Right lobe of liver (tissue), 6 donors: Measurements from ENCODE around the gene C10orf67. TPM values are rescaled to one million over a fixed set of nuclear protein-coding genes. Genes with fewer than 3 reads are reported as not detected.
A peak's percentile ranks its signal among the peaks of the same experiment; 100 is the strongest.

Source experiments
- ATAC-seq, 4 donors: fragments of 200-7000 bp; cut with Tn5 transposase; one replicate each; pipeline ENCODE4 v1.9.1; 2020; ENCODE audit warnings: mild to moderate bottlenecking in 4 of 4, moderate library complexity in 4 of 4
- DNase-seq, 3 donors: peaks; one replicate each; pipeline ENCODE4 v3.0.0-alpha.2; 2020
- H3K27ac ChIP-seq, 3 donors: fragments of 200-600 bp; one replicate each; pipeline ENCODE4 v1.8.0; 2022
- H3K27me3 ChIP-seq, 2 donors: fragments of 200-600 bp; one replicate each; pipeline ENCODE4 v1.8.0; 2022
- H3K36me3 ChIP-seq, 4 donors: fragments of 200-600 bp; sonication (generic) in 1 of 4; one replicate each; pipeline versions ENCODE4 v1.5.1 to v1.8.0; 2017 to 2022; ENCODE audit warnings: control low read depth in 1 of 4
- H3K4me1 ChIP-seq, 4 donors: fragments of 200-600 bp; sonication (generic) in 1 of 4; one replicate each; pipeline versions ENCODE4 v1.5.1 to v1.8.0; 2017 to 2022; ENCODE audit warnings: control low read depth in 1 of 4
- H3K4me3 ChIP-seq, 3 donors: fragments of 200-600 bp; one replicate each; pipeline ENCODE4 v1.8.0; 2022
- H3K9me3 ChIP-seq, 4 donors: fragments of 200-600 bp; sonication (generic) in 1 of 4; one replicate each; pipeline versions ENCODE4 v1.5.1 to v1.8.0; 2017 to 2022; ENCODE audit warnings: control low read depth in 1 of 4
- CTCF ChIP-seq, 4 donors: fragments of 200-600 bp in 3 of 4; fragments of 450-650 bp in 1 of 4; IDR thresholded peaks; one replicate each; pipeline versions ENCODE4 v1.5.1 to v1.8.0; 2016 to 2022; ENCODE audit warnings: antibody characterized with exemption in 4 of 4, mild to moderate bottlenecking in 2 of 4
- POLR2A ChIP-seq: fragments of 450-650 bp; IDR thresholded peaks from one replicate; pipeline ENCODE4 v1.6.1; 2017; ENCODE audit warnings: antibody characterized with exemption, mild to moderate bottlenecking
- WGBS: methylation state at CpG from one replicate; pipeline ENCODE4 v1.1.6; 2018; ENCODE audit warnings: low coverage, low lambda C conversion rate; ENCODE audit not compliant: insufficient coverage; ENCODE audit errors: missing lambda C conversion rate; 5-methylcytosine and 5-hydroxymethylcytosine counted together
- intact Hi-C, 2 donors: fragments of 100-400 bp; cut with DNase I; formaldehyde crosslinking; loops; one replicate each; pipeline versions ENCODE4 v1.11.2 to v1.14.1; 2022
- total RNA-seq, 6 experiments: library from RNA; depleted of rRNA in 2 of 6; stranded (reverse); fragments of >200 nt in 2 of 6; fragmentation: NEBNext Ultra II Directional in 3 of 6; extraction: Animal tissue kit (Norgen Biotek cat#: 25700) in 3 of 6; gene quantifications; one replicate each; pipeline versions ENCODE4 v1.1.0 to v1.2.4, GENCODE V29; 2016 to 2023
- donor health status: DM: no; HTN: yes; CAD: no.
- donor health status: DM: no; HTN: no; CAD: no.
- donor health status: DM: no; HTN: no; CAD: no.
- donor health status: DM: no; HTN: yes; CAD: no.
- donor health status: DM: no; HTN: yes; CAD: no.

The C10orf67 gene
- total RNA-seq, 6 experiments from 2014 or later: not detected

- H3K27ac ChIP-seq: no peak overlapping the region
- H3K36me3 ChIP-seq: no peaks in the 10 kb centered on the region
- TF ChIP-seq CTCF (IDR thresholded peaks at IDR 0.05) (no peak), POLR2A (no peak)
- intact Hi-C loops: no loop called here
- H3K4me1 ChIP-seq: peaks cover 0 to 5% (median 0%) of the 10 kb centered on the region in 4 donors
- H3K9me3 ChIP-seq: no peaks in the 10 kb centered on the region
- H3K4me3 ChIP-seq: peak overlapping the region; percentile 16 to 55 (median 52)
- 17% methylated on average over 28 of the region's 48 CpGs for WGBS
- peak; percentile 59 to 82 (median 71) for DNase-seq
- no peaks in the 10 kb centered on the region for H3K27me3 ChIP-seq
- ATAC-seq: peak; percentile 61 to 79 (median 74)
Measured at GRCh38 chr10:23343591-23344240, 881 bp downstream of the C10orf67 start.

DNA sequence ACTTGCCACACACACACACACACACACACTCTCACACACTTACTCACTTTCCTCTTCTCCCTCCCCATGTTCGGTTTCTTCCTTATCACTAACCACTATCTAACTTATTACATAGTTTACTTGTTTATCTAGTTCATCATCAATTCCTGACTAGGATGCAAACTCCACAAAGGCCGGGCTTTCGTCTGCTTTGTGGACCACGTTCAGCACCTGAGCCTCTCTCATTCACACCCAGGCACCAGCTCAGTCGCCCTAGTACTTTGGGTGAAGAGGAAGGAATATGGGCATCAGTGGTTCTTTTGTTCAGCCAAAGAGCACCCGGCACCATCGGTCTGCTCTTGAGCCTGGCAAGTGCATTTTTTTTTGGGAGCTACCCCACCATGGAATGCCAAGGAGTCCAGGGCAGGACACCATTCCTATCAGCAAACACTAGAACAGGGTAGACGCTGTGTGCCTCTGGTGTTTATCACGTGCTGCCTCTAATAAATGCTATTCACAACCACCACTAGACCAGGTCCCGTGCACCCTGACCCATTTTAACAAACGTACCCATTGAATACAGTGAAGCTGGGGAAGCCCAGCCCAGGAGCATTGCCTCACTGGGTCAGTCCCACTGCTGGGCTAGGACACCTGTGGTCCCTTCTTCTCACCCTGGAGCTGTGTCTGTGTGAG lies 2.2 kb downstream of the C10orf67 start:
- no peaks in the 10 kb centered on the region for H3K9me3 ChIP-seq
- intact Hi-C loops: no loop called here
- H3K36me3 ChIP-seq: no peaks in the 10 kb centered on the region
- no peaks in the 10 kb centered on the region for H3K27me3 ChIP-seq
- H3K27ac ChIP-seq: no peak overlapping the region
- ATAC-seq (no peak), DNase-seq (no peak)
- no peak overlapping the region for H3K4me3 ChIP-seq
- TF ChIP-seq POLR2A: no peak
- TF ChIP-seq CTCF (IDR thresholded peaks at IDR 0.05): no peak
- H3K4me1 ChIP-seq: peaks cover 0 to 5% (median 0%) of the 10 kb centered on the region in 4 donors
- 84% methylated on average over 8 of the region's 11 CpGs for WGBS

DNA sequence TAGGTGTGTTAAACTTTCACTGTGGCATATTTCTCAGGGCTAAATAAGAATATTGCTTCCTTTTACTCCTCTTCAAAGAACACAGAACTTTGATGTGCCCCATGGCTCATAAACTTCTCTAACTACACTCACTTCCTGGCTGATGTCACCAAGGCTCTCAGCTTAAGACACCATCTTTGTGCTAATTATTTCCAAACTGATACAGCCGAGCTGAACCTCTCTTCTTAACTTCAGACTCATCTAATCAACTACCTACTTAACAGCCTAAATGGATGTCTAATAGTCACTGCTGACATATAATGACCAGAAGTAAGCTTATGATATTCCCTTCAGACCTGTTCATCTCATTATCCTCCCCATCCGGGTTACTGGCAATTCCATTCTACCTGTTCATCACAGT lies 3.6 kb downstream of the C10orf67 start:
- no peak for DNase-seq
- intact Hi-C loops: no loop called here
- H3K27ac ChIP-seq: no peak overlapping the region
- no peaks in the 10 kb centered on the region for H3K36me3 ChIP-seq
- no peak for ATAC-seq
- H3K27me3 ChIP-seq: no peaks in the 10 kb centered on the region
- no peak for TF ChIP-seq CTCF (IDR thresholded peaks at IDR 0.05)
- TF ChIP-seq POLR2A: no peak
- H3K4me3 ChIP-seq: no peak overlapping the region
- peaks cover 0 to 5% (median 0%) of the 10 kb centered on the region in 4 donors for H3K4me1 ChIP-seq
- no peaks in the 10 kb centered on the region for H3K9me3 ChIP-seq
- 54% methylated on average over 2 of the region's 2 CpGs for WGBS

DNA sequence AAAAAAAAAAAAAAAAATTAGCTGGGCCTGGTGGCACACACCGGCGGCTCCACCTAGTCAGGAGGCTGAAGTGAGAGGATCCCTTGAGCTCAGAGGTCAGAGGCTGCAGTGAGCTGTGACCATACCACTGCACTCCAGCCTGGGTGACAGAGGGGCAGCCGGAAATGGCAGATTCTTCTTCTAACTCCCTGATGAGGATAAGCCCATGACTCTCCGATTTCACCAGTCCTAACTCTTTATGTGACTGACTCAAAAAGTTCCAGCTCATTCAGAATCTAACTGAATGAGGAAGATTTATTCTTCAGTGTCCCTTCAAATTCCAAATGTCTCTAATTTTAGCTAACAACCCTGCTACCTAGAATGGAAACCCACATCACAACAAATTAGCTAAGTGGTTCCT lies 4.2 kb downstream of the C10orf67 start:
- H3K36me3 ChIP-seq: no peaks in the 10 kb centered on the region
- no peaks in the 10 kb centered on the region for H3K27me3 ChIP-seq
- no peak for ATAC-seq
- H3K4me1 ChIP-seq: peaks cover 0 to 5% (median 0%) of the 10 kb centered on the region in 4 donors
- H3K4me3 ChIP-seq: no peak overlapping the region
- TF ChIP-seq POLR2A: no peak
- TF ChIP-seq CTCF (IDR thresholded peaks at IDR 0.05): no peak
- WGBS: 72% methylated on average over 4 of the region's 4 CpGs
- no peak for DNase-seq
- H3K27ac ChIP-seq: no peak overlapping the region
- intact Hi-C loops: no loop called here
- no peaks in the 10 kb centered on the region for H3K9me3 ChIP-seq
